K562 (cell line): ENCODE results near the gene HSD11B1L. TPM values are rescaled to one million over a fixed set of nuclear protein-coding genes. Genes with fewer than 3 reads are reported as not detected.

Experiments
- ATF1 ChIP-seq, 2 experiments: fragments of 450-650 bp in 1 of 2; IDR thresholded peaks; 2 replicates each; pipeline ENCODE4 v1.6.1; 2016; ENCODE audit warnings: missing compliant biosample characterization in 1 of 2, missing genetic modification characterization in 1 of 2
- CBX1 ChIP-seq: sonication (generic); IDR thresholded peaks from 2 replicates; pipeline ENCODE4 v1.6.1; 2016; ENCODE audit warnings: antibody characterized with exemption, low read depth, mild to moderate bottlenecking
- CREM ChIP-seq: IDR thresholded peaks from 2 replicates; pipeline ENCODE4 v1.6.1; 2014; ENCODE audit warnings: antibody characterized with exemption, low read depth
- CXXC5 ChIP-seq: fragments of 250-450 bp; sonication (Bioruptor Pico); IDR thresholded peaks from 2 replicates; pipeline ENCODE4 v1.8.0; 2022; ENCODE audit warnings: inconsistent platforms, mild to moderate bottlenecking, moderate library complexity
- EGR1 ChIP-seq: fragments of 450-650 bp; conservative IDR thresholded peaks from 2 replicates; pipeline ENCODE4 v1.6.1; 2017; ENCODE audit warnings: mild to moderate bottlenecking
- ETV5 ChIP-seq: sonication (generic); formaldehyde crosslinking; IDR thresholded peaks from 2 replicates; pipeline ENCODE4 v1.4.0; 2020; ENCODE audit warnings: low read depth, mild to moderate bottlenecking, missing genetic modification reagents
- FOXP1 ChIP-seq: sonication (generic); formaldehyde crosslinking; IDR thresholded peaks from 2 replicates; pipeline ENCODE4 v1.8.0; 2022; ENCODE audit warnings: mild to moderate bottlenecking, missing genetic modification reagents
- GABPA ChIP-seq: fragments of 200-800 bp; sonication (Bioruptor generic); conservative IDR thresholded peaks from 2 replicates; pipeline ENCODE4 v1.6.1; 2016; ENCODE audit warnings: low read depth, missing genetic modification characterization, missing compliant biosample characterization
- GMEB1 ChIP-seq: fragments of 250-450 bp; sonication (Bioruptor Pico); IDR thresholded peaks from 2 replicates; pipeline ENCODE4 v1.4.0; 2020; ENCODE audit warnings: mild to moderate bottlenecking
- HES1 ChIP-seq: fragments of 450-650 bp; IDR thresholded peaks from 2 replicates; pipeline ENCODE4 v1.6.1; 2016; ENCODE audit warnings: low read depth, mild to moderate bottlenecking, moderate library complexity
- HNRNPL ChIP-seq: fragments of 200-400 bp; formaldehyde crosslinking; IDR thresholded peaks from 2 replicates; pipeline ENCODE4 v1.6.1; 2017; ENCODE audit warnings: low read depth, mild to moderate bottlenecking, low read length
- KDM5B ChIP-seq: fragments of 200-600 bp; sonication (generic); IDR thresholded peaks from 2 replicates; pipeline ENCODE4 v1.6.1; 2012; ENCODE audit warnings: low read depth, mild to moderate bottlenecking, moderate library complexity, low read length, control low read depth, inconsistent platforms; ENCODE audit not compliant: insufficient replicate concordance
- L3MBTL2 ChIP-seq: fragments of 450-650 bp; IDR thresholded peaks from 2 replicates; pipeline ENCODE4 v1.6.1; 2016; ENCODE audit warnings: mild to moderate bottlenecking, moderate library complexity
- MBD2 ChIP-seq: sonication (generic); IDR thresholded peaks from 2 replicates; pipeline ENCODE4 v1.6.1; 2016; ENCODE audit warnings: low read depth, borderline replicate concordance
- NCOR1 ChIP-seq: fragments of 450-650 bp; IDR thresholded peaks from 2 replicates; pipeline ENCODE4 v1.6.1; 2016; ENCODE audit warnings: mild to moderate bottlenecking, moderate library complexity
- PML ChIP-seq: IDR thresholded peaks from 2 replicates; pipeline ENCODE4 v1.6.1; 2012; ENCODE audit warnings: low read length, inconsistent platforms
- POLR2A ChIP-seq: fragments of 450-650 bp; conservative IDR thresholded peaks from 2 replicates; pipeline ENCODE4 v1.6.1; 2016
- POU5F1 ChIP-seq: fragments of 150-350 bp; IDR thresholded peaks from 2 replicates; pipeline ENCODE4 v1.6.1; 2014; ENCODE audit warnings: borderline replicate concordance, low read length, low read depth, mild to moderate bottlenecking; ENCODE audit not compliant: partially characterized antibody
- RB1 ChIP-seq: fragments of 450-650 bp; IDR thresholded peaks from 2 replicates; pipeline ENCODE4 v1.6.1; 2017; ENCODE audit warnings: low read depth, mild to moderate bottlenecking
- SAP30 ChIP-seq: fragments of 200-600 bp; sonication (generic); IDR thresholded peaks from 2 replicates; pipeline ENCODE4 v1.6.1; 2012; ENCODE audit warnings: borderline replicate concordance, low read depth, mild to moderate bottlenecking, moderate library complexity, low read length, control low read depth, inconsistent platforms; ENCODE audit not compliant: insufficient read depth, poor library complexity, severe bottlenecking
- SIN3A ChIP-seq, 2 experiments: fragments of 150-350 bp in 1 of 2; IDR thresholded peaks; 2 replicates each; pipeline ENCODE4 v1.6.1; 2011 to 2016; ENCODE audit warnings: borderline replicate concordance in 2 of 2, low read depth in 2 of 2, low read length in 2 of 2, mild to moderate bottlenecking in 2 of 2, moderate library complexity in 2 of 2; ENCODE audit not compliant: control insufficient read depth in 1 of 2
- TEAD1 ChIP-seq, 2 experiments: fragments of 450-650 bp in 1 of 2; sonication (generic) in 1 of 2; formaldehyde crosslinking; IDR thresholded peaks; 2 replicates each; pipeline versions ENCODE4 v1.4.0 to v1.8.0; 2020 to 2022; ENCODE audit warnings: mild to moderate bottlenecking in 2 of 2, missing genetic modification reagents in 1 of 2
- ZBTB12 ChIP-seq: fragments of 250-450 bp; sonication (Bioruptor Pico); IDR thresholded peaks from 2 replicates; pipeline ENCODE4 v1.4.0; 2020
- ZBTB17 ChIP-seq: fragments of 450-650 bp; formaldehyde crosslinking; IDR thresholded peaks from 2 replicates; pipeline ENCODE4 v1.4.0; 2020; ENCODE audit warnings: mild to moderate bottlenecking
- ZNF282 ChIP-seq: sonication (generic); formaldehyde crosslinking; IDR thresholded peaks from 2 replicates; pipeline ENCODE4 v1.8.1; 2023; ENCODE audit warnings: missing genetic modification reagents
- ZNF311 ChIP-seq: fragments of 250-450 bp; sonication (Bioruptor Pico); IDR thresholded peaks from 2 replicates; pipeline ENCODE4 v1.4.0; 2020; ENCODE audit warnings: mild to moderate bottlenecking, moderate library complexity
- polyA plus RNA-seq, 8 experiments: library from polyadenylated mRNA; depleted of rRNA in 4 of 8; stranded (reverse) in 5 of 8; unstranded in 3 of 8; fragments of >200 nt; fragmentation: Nextera tagmentation in 2 of 8; fragmentation: Illumina TruSeq in 1 of 8; extraction: Ambion mirVana in 2 of 8; extraction: Trizol in 1 of 8; gene quantifications; 2 replicates each; pipeline versions ENCODE4 v1.2.1 to v1.2.3, GENCODE V29; 2011 to 2014; ENCODE audit warnings: inconsistent platforms in 1 of 8, missing spikeins in 1 of 8
- total RNA-seq, 7 experiments: library from RNA; depleted of rRNA in 6 of 7; stranded (reverse); fragments of >200 nt in 6 of 7; fragmentation: Illumina TruSeq in 2 of 7; extraction: Trizol in 2 of 7; gene quantifications; 2 replicates each; pipeline versions ENCODE4 v1.2.1 to v1.2.3, GENCODE V29; 2011 to 2021; ENCODE audit warnings: low replicate concordance in 1 of 7

Gene HSD11B1L
- total and polyA plus RNA-seq, 9 of the 15 experiments (the other 6 are each of a cell fraction or from before 2014, with no cell fraction given), result 0.31 to 7.7 (median 2.3) TPM

GRCh38 chr19:5719961-5720790 is 39.3 kb downstream of the HSD11B1L start, which contains the start of the genes CATSPERD and LONP1 (continued):
- TF ChIP-seq HNRNPL, result peak; percentile 61; the same call in 1 of the 2 replicates
- peak; percentile 27; the same call in 1 of the 2 replicates for TF ChIP-seq CBX1
- TF ChIP-seq ZBTB12, result peak; percentile 95
- peak; percentile 76 for TF ChIP-seq PML
- peak; percentile 18; the same call in 1 of the 2 replicates for TF ChIP-seq NCOR1
- TF ChIP-seq POLR2A, result peak; percentile 87
- 0 out of 2 replicates have a peak, but pooled peaks have one; percentile 24 for TF ChIP-seq ZBTB17
- TF ChIP-seq FOXP1 (CRISPR knock-in tag), result peak; percentile 69; the same call in 1 of the 2 replicates
- TF ChIP-seq SIN3A (IDR thresholded peaks at IDR 0.05; ENCODE audit: borderline replicate concordance in 2 of 2, control insufficient read depth in 1 of 2, low read depth in 2 of 2, low read length in 2 of 2), result peak; percentile 77 to 96; a peak in 3 of 4 replicates
- TF ChIP-seq L3MBTL2, result peak; percentile 91; the same call in 1 of the 2 replicates
- peak; percentile 89 for TF ChIP-seq ETV5 (CRISPR knock-in tag)
- TF ChIP-seq RB1, result peak; percentile 87; the same call in 1 of the 2 replicates
- TF ChIP-seq KDM5B, result peak; percentile 65
- TF ChIP-seq POU5F1, result peak; percentile 72
- no peak; the same call in 1 of the 2 replicates for TF ChIP-seq ZNF282 (CRISPR knock-in tag)
- peak; percentile 90 for TF ChIP-seq SAP30
- TF ChIP-seq ZNF311 (CRISPR knock-in tag), result no peak
- peak; percentile 77 for TF ChIP-seq EGR1
- peak in 1 of 2 experiments; percentile 54; a peak in 2 of 4 replicates for TF ChIP-seq TEAD1 (CRISPR knock-in tag; IDR thresholded peaks at IDR 0.05)
- peak; percentile 99 for TF ChIP-seq CREM
- peak; percentile 99 for TF ChIP-seq GABPA (tag)
- peak; percentile 75 for TF ChIP-seq GMEB1 (CRISPR knock-in tag)
- peak; percentile 83 for TF ChIP-seq ATF1 (CRISPR knock-in tag; IDR thresholded peaks at IDR 0.05)
- peak; percentile 98 for TF ChIP-seq ATF1 (tag; IDR thresholded peaks at IDR 0.05)
- peak; percentile 83 for TF ChIP-seq MBD2
- peak; percentile 98 for TF ChIP-seq CXXC5 (CRISPR knock-in tag)
- peak; percentile 100 for TF ChIP-seq HES1
